ENCODE results near the gene BAZ1A.

GRCh38 chr14:34775922-34776321 is 99.2 kb downstream of the BAZ1A start:
- TF ChIP-seq PREB (CRISPR knock-in tag; IDR thresholded peaks at IDR 0.05) (no peak), CTCF (IDR thresholded peaks at IDR 0.05 in 2 of 3, conservative IDR thresholded peaks at IDR 0.05 in 1 of 3; ENCODE audit: insufficient read depth in 2 of 3, low read depth in 1 of 3, low read length in 3 of 3) (no peak), ZBTB2 (IDR thresholded peaks at IDR 0.05) (no peak), TBL1XR1 (IDR thresholded peaks at IDR 0.05; ENCODE audit: low read length in 2 of 2) (no peak), ZNF766 (CRISPR knock-in tag; conservative IDR thresholded peaks at IDR 0.05) (no peak), CLOCK (CRISPR knock-in tag; IDR thresholded peaks at IDR 0.05; ENCODE audit: borderline replicate concordance) (no peak), HDAC8 (tag; IDR thresholded peaks at IDR 0.05) (no peak), NR1H2 (CRISPR knock-in tag; IDR thresholded peaks at IDR 0.05) (no peak), NFRKB (IDR thresholded peaks at IDR 0.05; ENCODE audit: low read depth) (no peak), AFF4 (CRISPR knock-in tag; IDR thresholded peaks at IDR 0.05) (no peak), NFIC (IDR thresholded peaks at IDR 0.05) (no peak), JUN (IDR thresholded peaks at IDR 0.05; ENCODE audit: borderline replicate concordance, low read depth, low read length) (no peak), JUN (CRISPR knock-in tag; IDR thresholded peaks at IDR 0.05; ENCODE audit: borderline replicate concordance) (no peak)
